Prostate gland (tissue), 2 donors: Measurements from ENCODE around the gene LRRC4B.

Experiments used
- CTCF ChIP-seq, 4 experiments: fragments of 200-600 bp in 2 of 4; fragments of 450-650 bp in 2 of 4; sonication (generic) in 2 of 4; IDR thresholded peaks; 1 replicate in 3 of 4; 2 replicates in 1 of 4; pipeline ENCODE4 v1.5.1; 2016 to 2019; ENCODE audit warnings: antibody characterized with exemption in 4 of 4, mild to moderate bottlenecking in 2 of 4, moderate library complexity in 2 of 4
- POLR2A ChIP-seq: fragments of 450-650 bp; IDR thresholded peaks from one replicate; pipeline ENCODE4 v1.6.1; 2016; ENCODE audit warnings: antibody characterized with exemption, mild to moderate bottlenecking
- POLR2AphosphoS5 ChIP-seq: sonication (generic); formaldehyde crosslinking; IDR thresholded peaks from one replicate; pipeline ENCODE4 v1.6.1; 2017; ENCODE audit warnings: antibody characterized with exemption

GRCh38 chr19:50590191-50590590 lies 22.0 kb upstream of the LRRC4B start:
- TF ChIP-seq CTCF (IDR thresholded peaks at IDR 0.05) (no peak), POLR2A (no peak), POLR2AphosphoS5 (no peak)
